ENCODE measurements around the gene TECPR2. TPM values are rescaled to one million over a fixed set of nuclear protein-coding genes. Genes with fewer than 3 reads are reported as not detected.
A peak's percentile ranks its signal among the peaks of the same experiment; 100 is the strongest.

TECPR2 gene
- total RNA-seq, 3 donors from 2014 or later (not counting 1 experiment from before 2014, with no cell fraction given) = 10.8 to 18.6 (median 15.3) TPM

DNA sequence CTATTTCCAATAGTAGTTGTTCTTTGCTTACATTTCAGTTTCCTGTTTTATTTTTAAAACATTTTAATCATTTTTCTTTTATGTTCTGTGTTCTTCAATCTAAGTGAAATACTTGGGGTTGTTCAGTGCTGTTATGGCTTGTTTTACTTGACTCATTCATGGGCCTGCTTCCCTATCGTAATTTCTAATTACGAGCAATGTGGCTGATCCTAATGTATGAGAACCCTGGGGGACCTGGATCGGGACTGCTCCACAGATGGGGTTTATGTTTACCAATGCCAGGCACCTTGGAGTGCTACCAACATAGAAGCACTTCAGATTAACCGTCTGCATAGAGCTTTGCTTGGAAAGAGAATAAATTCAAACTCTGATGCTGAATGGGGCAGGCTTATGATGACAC is 29.8 kb downstream of the TECPR2 start:
- H3K36me3 Mint-ChIP-seq = peaks cover 9% of the 10 kb centered on the region
- Histone ChIP-seq H3K27ac (ENCODE audit: low read length) (no peak overlapping the region), H3K4me1 (ENCODE audit: control insufficient read depth, insufficient read depth, low read length) (no peaks in the 10 kb centered on the region), H3K4me3 (ENCODE audit: low read length) (no peak overlapping the region), H3K27me3 (ENCODE audit: control insufficient read depth, insufficient read depth, low read length) (no peaks in the 10 kb centered on the region), H3K9me3 (ENCODE audit: control insufficient read depth, insufficient read depth, low read length) (peaks cover 4% of the 10 kb centered on the region), H3K36me3 (ENCODE audit: control insufficient read depth, insufficient read depth, low read length) (no peaks in the 10 kb centered on the region)
- intact Hi-C loops (cut with micrococcal nuclease) = no loop called here
- H3K9me3 Mint-ChIP-seq = peaks cover 0 to 4% of the 10 kb centered on the region in 2 donors
- DNase-seq (no peak), ATAC-seq (no peak)
- no peak overlapping the region for H3K4me3 Mint-ChIP-seq
- TF ChIP-seq, protein P1, sequence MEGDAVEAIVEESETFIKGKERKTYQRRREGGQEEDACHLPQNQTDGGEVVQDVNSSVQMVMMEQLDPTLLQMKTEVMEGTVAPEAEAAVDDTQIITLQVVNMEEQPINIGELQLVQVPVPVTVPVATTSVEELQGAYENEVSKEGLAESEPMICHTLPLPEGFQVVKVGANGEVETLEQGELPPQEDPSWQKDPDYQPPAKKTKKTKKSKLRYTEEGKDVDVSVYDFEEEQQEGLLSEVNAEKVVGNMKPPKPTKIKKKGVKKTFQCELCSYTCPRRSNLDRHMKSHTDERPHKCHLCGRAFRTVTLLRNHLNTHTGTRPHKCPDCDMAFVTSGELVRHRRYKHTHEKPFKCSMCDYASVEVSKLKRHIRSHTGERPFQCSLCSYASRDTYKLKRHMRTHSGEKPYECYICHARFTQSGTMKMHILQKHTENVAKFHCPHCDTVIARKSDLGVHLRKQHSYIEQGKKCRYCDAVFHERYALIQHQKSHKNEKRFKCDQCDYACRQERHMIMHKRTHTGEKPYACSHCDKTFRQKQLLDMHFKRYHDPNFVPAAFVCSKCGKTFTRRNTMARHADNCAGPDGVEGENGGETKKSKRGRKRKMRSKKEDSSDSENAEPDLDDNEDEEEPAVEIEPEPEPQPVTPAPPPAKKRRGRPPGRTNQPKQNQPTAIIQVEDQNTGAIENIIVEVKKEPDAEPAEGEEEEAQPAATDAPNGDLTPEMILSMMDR (IDR thresholded peaks at IDR 0.05) = no peak
- no peak overlapping the region for H3K27ac Mint-ChIP-seq
- WGBS (ENCODE audit: insufficient coverage) = 94% methylated on average over 4 of the region's 4 CpGs
- no peaks in the 10 kb centered on the region for H3K27me3 Mint-ChIP-seq (ENCODE audit: low read depth in 2 of 2)
- peaks cover 0 to 6% of the 10 kb centered on the region in 2 donors for H3K4me1 Mint-ChIP-seq

DNA sequence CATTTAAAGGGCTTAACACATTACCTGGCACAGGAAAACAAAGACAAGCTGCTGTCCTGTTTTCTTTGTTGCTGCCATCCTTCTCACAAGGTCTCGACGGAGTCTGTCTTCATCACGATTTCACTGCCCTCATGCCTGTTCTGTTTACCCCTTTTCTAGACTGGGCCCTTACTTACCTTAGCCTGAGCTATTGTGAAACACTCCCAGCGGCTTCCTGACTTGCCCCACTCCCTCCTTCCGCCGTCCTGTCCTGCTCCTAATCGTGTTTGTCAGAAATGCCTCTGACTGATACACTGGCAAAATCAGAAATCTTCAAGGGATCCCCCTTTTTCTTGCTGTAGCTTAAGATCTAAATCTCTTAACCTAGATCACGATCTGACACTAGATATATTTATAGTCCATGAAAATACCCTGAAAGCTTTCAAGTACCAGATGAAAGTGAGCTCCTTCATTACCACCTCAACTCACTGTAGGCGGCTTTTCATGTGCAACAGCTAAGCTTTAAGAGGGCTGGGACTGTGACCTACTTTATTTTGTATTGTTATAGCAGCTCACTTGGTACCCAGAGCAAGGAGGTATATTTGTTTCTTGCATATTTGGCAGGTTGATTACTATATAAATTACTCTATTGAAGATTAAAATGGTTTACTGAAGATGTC is 32.1 kb downstream of the TECPR2 start:
- Mint-ChIP-seq H3K27me3 (ENCODE audit: low read depth in 2 of 2) (no peaks in the 10 kb centered on the region), H3K36me3 (peaks cover 15% of the 10 kb centered on the region), H3K9me3 (peaks cover 2 to 7% of the 10 kb centered on the region in 2 donors), H3K4me1 (peaks cover 0 to 6% of the 10 kb centered on the region in 2 donors), H3K27ac (no peak overlapping the region), H3K4me3 (no peak overlapping the region)
- Histone ChIP-seq H3K4me1 (ENCODE audit: control insufficient read depth, insufficient read depth, low read length) (no peaks in the 10 kb centered on the region), H3K27ac (ENCODE audit: low read length) (no peak overlapping the region), H3K36me3 (ENCODE audit: control insufficient read depth, insufficient read depth, low read length) (no peaks in the 10 kb centered on the region), H3K27me3 (ENCODE audit: control insufficient read depth, insufficient read depth, low read length) (no peaks in the 10 kb centered on the region), H3K4me3 (ENCODE audit: low read length) (no peak overlapping the region), H3K9me3 (ENCODE audit: control insufficient read depth, insufficient read depth, low read length) (peaks cover 20% of the 10 kb centered on the region)
- WGBS (ENCODE audit: insufficient coverage) = 55% methylated on average over 9 of the region's 9 CpGs
- no peak for ATAC-seq
- TF ChIP-seq, protein P1 (IDR thresholded peaks at IDR 0.05) = no peak
- intact Hi-C loops (cut with micrococcal nuclease) = no loop called here
- peak in 1 of 2 donors; percentile 60 for DNase-seq

DNA sequence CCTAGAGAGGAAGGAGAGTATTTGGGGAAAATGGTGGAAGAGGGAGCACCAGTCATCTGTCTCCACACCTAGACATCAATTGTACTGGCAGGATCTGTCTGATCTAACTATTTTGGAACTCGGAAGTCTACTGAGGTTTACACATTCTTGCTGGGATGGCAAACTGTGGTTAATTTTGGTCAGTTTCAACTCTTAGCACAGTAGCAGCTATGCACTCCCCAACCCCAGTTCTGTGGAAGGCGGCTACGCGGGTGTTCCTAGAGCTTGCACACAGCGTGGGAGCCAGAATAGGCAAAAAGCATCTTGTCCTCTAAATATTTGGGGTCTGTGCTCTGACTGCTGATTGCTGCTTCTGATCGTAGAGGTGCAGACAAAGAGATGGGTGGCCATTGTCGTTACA is 33.8 kb downstream of the TECPR2 start:
- Mint-ChIP-seq H3K4me3 (no peak overlapping the region), H3K36me3 (peaks cover 15% of the 10 kb centered on the region), H3K27me3 (ENCODE audit: low read depth in 2 of 2) (no peaks in the 10 kb centered on the region), H3K9me3 (peaks cover 2 to 7% of the 10 kb centered on the region in 2 donors), H3K27ac (no peak overlapping the region), H3K4me1 (peaks cover 0 to 6% of the 10 kb centered on the region in 2 donors)
- ATAC-seq = no peak
- Histone ChIP-seq H3K36me3 (ENCODE audit: control insufficient read depth, insufficient read depth, low read length) (no peaks in the 10 kb centered on the region), H3K27ac (ENCODE audit: low read length) (no peak overlapping the region), H3K27me3 (ENCODE audit: control insufficient read depth, insufficient read depth, low read length) (no peaks in the 10 kb centered on the region), H3K4me1 (ENCODE audit: control insufficient read depth, insufficient read depth, low read length) (no peaks in the 10 kb centered on the region), H3K4me3 (ENCODE audit: low read length) (no peak overlapping the region), H3K9me3 (ENCODE audit: control insufficient read depth, insufficient read depth, low read length) (peaks cover 29% of the 10 kb centered on the region)
- DNase-seq = no peak
- intact Hi-C loops (cut with micrococcal nuclease) = no loop called here
- TF ChIP-seq, protein P1 (IDR thresholded peaks at IDR 0.05) = no peak
- 85% methylated on average over 7 of the region's 7 CpGs for WGBS (ENCODE audit: insufficient coverage)

DNA sequence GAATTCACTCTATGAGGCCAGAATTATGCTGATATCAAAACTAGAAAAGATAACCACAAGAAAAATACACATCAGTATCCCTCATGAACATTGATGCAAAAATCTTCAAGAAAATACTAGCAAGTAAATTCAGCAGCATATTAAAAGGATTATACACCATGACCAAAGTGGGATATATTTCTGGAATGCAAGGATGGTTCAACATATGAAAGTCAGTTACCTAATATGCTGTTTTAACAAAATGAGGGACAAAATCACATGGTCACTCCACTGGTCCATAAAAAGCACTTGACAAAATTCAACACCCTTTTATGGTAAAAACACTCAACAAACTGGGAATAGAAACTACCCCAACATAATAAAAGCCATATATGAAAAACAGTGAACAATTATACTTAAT is 40.3 kb downstream of the TECPR2 start:
- peaks cover 21% of the 10 kb centered on the region for H3K36me3 Mint-ChIP-seq

More for the DNA sequence above, 40.3 kb downstream of the TECPR2 start:
- Mint-ChIP-seq H3K4me1 (no peaks in the 10 kb centered on the region), H3K4me3 (no peak overlapping the region), H3K9me3 (peaks cover 9 to 18% of the 10 kb centered on the region in 2 donors), H3K27ac (no peak overlapping the region), H3K27me3 (ENCODE audit: low read depth in 2 of 2) (no peaks in the 10 kb centered on the region)
- Histone ChIP-seq H3K36me3 (ENCODE audit: control insufficient read depth, insufficient read depth, low read length) (no peaks in the 10 kb centered on the region), H3K27me3 (ENCODE audit: control insufficient read depth, insufficient read depth, low read length) (no peaks in the 10 kb centered on the region), H3K27ac (ENCODE audit: low read length) (no peak overlapping the region), H3K4me1 (ENCODE audit: control insufficient read depth, insufficient read depth, low read length) (no peaks in the 10 kb centered on the region), H3K4me3 (ENCODE audit: low read length) (no peak overlapping the region), H3K9me3 (ENCODE audit: control insufficient read depth, insufficient read depth, low read length) (peaks cover 25% of the 10 kb centered on the region)
- ATAC-seq (no peak), DNase-seq (no peak)
- intact Hi-C loops (cut with micrococcal nuclease) = no loop called here
- TF ChIP-seq, protein P1 (IDR thresholded peaks at IDR 0.05) = no peak

All from natural killer cell (primary cell).